ENCODE data around the gene PRDX2. TPM values are rescaled to one million over a fixed set of nuclear protein-coding genes. Genes with fewer than 3 reads are reported as not detected.

PRDX2 gene
- total and polyA plus RNA-seq, 2 experiments from 2014 or later = 346 to 465 TPM

GRCh38 chr19:12766051-12766521 lies 35.5 kb downstream of the PRDX2 start:
- peaks cover 20% of the 10 kb centered on the region for H3F3A ChIP-seq (replicated peaks; ENCODE audit: low read depth)
- ATAC-seq (peak; percentile 73), DNase-seq (ENCODE audit: low spot score) (peak; percentile 88)
- H3K27ac ChIP-seq (ENCODE audit: low read depth) = no peak overlapping the region
- H3K36me3 ChIP-seq (ENCODE audit: insufficient read depth) = 0 out of 2 replicates have a peak, but pooled peaks cover 9% of the 10 kb centered on the region
- H3K4me2 ChIP-seq = peak overlapping the region; percentile 79
- peaks cover 9% of the 10 kb centered on the region; the same call in 1 of the 2 replicates for H3K4me1 ChIP-seq (ENCODE audit: insufficient read depth)
- no peaks in the 10 kb centered on the region; the same call in 1 of the 2 replicates for H4K20me1 ChIP-seq (replicated peaks; ENCODE audit: insufficient read depth)
- H3K4me3 Mint-ChIP-seq = peak overlapping the region; percentile 66
- H3K36me3 Mint-ChIP-seq (ENCODE audit: low read depth) = peaks cover 67% of the 10 kb centered on the region
- peaks cover 3% of the 10 kb centered on the region; the same call in 2 of the 3 replicates for H3K9me3 Mint-ChIP-seq
- no peak for TF ChIP-seq ETS1 (IDR thresholded peaks at IDR 0.05)
- no peak for TF ChIP-seq EZH2phosphoT487 (IDR thresholded peaks at IDR 0.05; ENCODE audit: unreplicated experiment)
- TF ChIP-seq REST (IDR thresholded peaks at IDR 0.05; ENCODE audit: unreplicated experiment) = no peak
- TF ChIP-seq NANOG (IDR thresholded peaks at IDR 0.05; ENCODE audit: borderline replicate concordance) = no peak
- TF ChIP-seq STAT1 (IDR thresholded peaks at IDR 0.05; ENCODE audit: unreplicated experiment) = no peak
- no peak for TF ChIP-seq ZNF331 (CRISPR knock-in tag; IDR thresholded peaks at IDR 0.05; ENCODE audit: low read depth)
- TF ChIP-seq ZNF462 (CRISPR knock-in tag; IDR thresholded peaks at IDR 0.05) = no peak
- peak; percentile 57 to 83 for TF ChIP-seq CTCF (conservative IDR thresholded peaks at IDR 0.05; ENCODE audit: low read depth in 2 of 2)
- no peak for TF ChIP-seq JUNB (IDR thresholded peaks at IDR 0.05; ENCODE audit: unreplicated experiment)
- peak; percentile 48; the same call in 1 of the 2 replicates for TF ChIP-seq POLR2AphosphoS5 (IDR thresholded peaks at IDR 0.05; ENCODE audit: low read depth)
- H3K27me3 Mint-ChIP-seq (ENCODE audit: insufficient read depth, low read depth, poor library complexity) = peaks cover 30% of the 10 kb centered on the region
- peak overlapping the region; percentile 60 for H3K4me3 ChIP-seq
- H3K4me1 Mint-ChIP-seq = peaks cover 15% of the 10 kb centered on the region
- no peaks in the 10 kb centered on the region for H3K27me3 ChIP-seq (ENCODE audit: insufficient read depth)
- H2AFZ ChIP-seq = no peak overlapping the region
- H3K27ac Mint-ChIP-seq = no peak overlapping the region; the same call in 1 of the 2 replicates
- H3K9me2 ChIP-seq (ENCODE audit: insufficient read depth) = no peaks in the 10 kb centered on the region
- H3K79me2 ChIP-seq (replicated peaks; ENCODE audit: insufficient read depth) = 0 out of 2 replicates have a peak, but pooled peaks cover 3% of the 10 kb centered on the region
